ENCODE measurements around the gene PIBF1. TPM values are rescaled to one million over a fixed set of nuclear protein-coding genes. Genes with fewer than 3 reads are reported as not detected.

PIBF1 gene
- total RNA-seq, 2 experiments from 2014 or later, result 24.3 to 24.7 TPM

GRCh38 chr13:72952529-72953141 lies 170.7 kb downstream of the PIBF1 start:
- ChIA-PET CTCF (interaction anchor here (0.7 kb wide), 1 partner anchor 12 kb away, joined by 3 read pairs; no protein-coding TSS in a partner anchor), POLR2A (no interaction called here)
- intact Hi-C loops (cut with micrococcal nuclease), result no loop called here
- no peak for DNase-seq
- Mint-ChIP-seq H3K27me3 (no peaks in the 10 kb centered on the region), H3K36me3 (peaks cover 39% of the 10 kb centered on the region), H3K4me3 (no peak overlapping the region), H3K9me3 (peaks cover 3% of the 10 kb centered on the region), H3K27ac (no peak overlapping the region), H3K4me1 (ENCODE audit: low read depth) (no peaks in the 10 kb centered on the region)

- no peak for DNase-seq
- no peaks in the 10 kb centered on the region for H3K4me1 Mint-ChIP-seq (ENCODE audit: low read depth)
- no peaks in the 10 kb centered on the region for H3K27me3 Mint-ChIP-seq
- H3K27ac Mint-ChIP-seq, result no peak overlapping the region
- H3K36me3 Mint-ChIP-seq, result peaks cover 34% of the 10 kb centered on the region
- H3K4me3 Mint-ChIP-seq, result no peak overlapping the region
- ChIA-PET CTCF (no interaction called here), POLR2A (no interaction called here)
- intact Hi-C loops (cut with micrococcal nuclease), result no loop called here
- peaks cover 1% of the 10 kb centered on the region for H3K9me3 Mint-ChIP-seq
Observed at GRCh38 chr13:72953391-72953965, 171.5 kb downstream of the PIBF1 start.

- H3K36me3 Mint-ChIP-seq, result peaks cover 24% of the 10 kb centered on the region
- DNase-seq, result no peak
- CTCF ChIA-PET, result no interaction called here
- H3K4me1 Mint-ChIP-seq (ENCODE audit: low read depth), result no peaks in the 10 kb centered on the region
- intact Hi-C loops (cut with micrococcal nuclease), result no loop called here
- POLR2A ChIA-PET, result no interaction called here
- H3K27me3 Mint-ChIP-seq, result no peaks in the 10 kb centered on the region
- H3K9me3 Mint-ChIP-seq, result no peaks in the 10 kb centered on the region
- H3K4me3 Mint-ChIP-seq, result no peak overlapping the region
- no peak overlapping the region for H3K27ac Mint-ChIP-seq
Observed at GRCh38 chr13:72959643-72960042, 177.7 kb downstream of the PIBF1 start.

GRCh38 chr13:72960114-72960513 lies 178.2 kb downstream of the PIBF1 start:
- Mint-ChIP-seq H3K27me3 (no peaks in the 10 kb centered on the region), H3K36me3 (peaks cover 22% of the 10 kb centered on the region), H3K4me3 (no peak overlapping the region), H3K9me3 (no peaks in the 10 kb centered on the region), H3K4me1 (ENCODE audit: low read depth) (no peaks in the 10 kb centered on the region), H3K27ac (no peak overlapping the region)
- no peak for DNase-seq
- intact Hi-C loops (cut with micrococcal nuclease), result no loop called here
- CTCF ChIA-PET, result interaction anchor here (0.7 kb wide), 1 partner anchor 18 kb away, joined by 3 read pairs; no protein-coding TSS in a partner anchor
- POLR2A ChIA-PET, result no interaction called here

GRCh38 chr13:72960541-72960940 lies 178.6 kb downstream of the PIBF1 start:
- Mint-ChIP-seq H3K4me1 (ENCODE audit: low read depth) (no peaks in the 10 kb centered on the region), H3K36me3 (peaks cover 25% of the 10 kb centered on the region), H3K4me3 (no peak overlapping the region), H3K27me3 (no peaks in the 10 kb centered on the region), H3K9me3 (no peaks in the 10 kb centered on the region), H3K27ac (no peak overlapping the region)
- intact Hi-C loops (cut with micrococcal nuclease), result no loop called here
- ChIA-PET POLR2A (no interaction called here), CTCF (interaction anchor here (0.7 kb wide), 1 partner anchor 17 kb away, joined by 3 read pairs; no protein-coding TSS in a partner anchor)
- no peak for DNase-seq

- intact Hi-C loops (cut with micrococcal nuclease), result no loop called here
- H3K36me3 Mint-ChIP-seq, result peaks cover 7% of the 10 kb centered on the region
- ChIA-PET CTCF (no interaction called here), POLR2A (no interaction called here)
- H3K4me1 Mint-ChIP-seq (ENCODE audit: low read depth), result no peaks in the 10 kb centered on the region
- DNase-seq, result no peak
- no peaks in the 10 kb centered on the region for H3K27me3 Mint-ChIP-seq
- H3K4me3 Mint-ChIP-seq, result no peak overlapping the region
- no peak overlapping the region for H3K27ac Mint-ChIP-seq
- no peaks in the 10 kb centered on the region for H3K9me3 Mint-ChIP-seq
Observed at GRCh38 chr13:72963762-72964161, 181.8 kb downstream of the PIBF1 start.

GRCh38 chr13:72970301-72970880 lies 188.5 kb downstream of the PIBF1 start:
- ChIA-PET POLR2A (no interaction called here), CTCF (no interaction called here)
- Mint-ChIP-seq H3K4me3 (no peak overlapping the region), H3K27ac (no peak overlapping the region), H3K36me3 (peaks cover 11% of the 10 kb centered on the region), H3K9me3 (no peaks in the 10 kb centered on the region), H3K27me3 (no peaks in the 10 kb centered on the region), H3K4me1 (ENCODE audit: low read depth) (no peaks in the 10 kb centered on the region)
- DNase-seq, result no peak
- intact Hi-C loops (cut with micrococcal nuclease), result no loop called here

- no peak overlapping the region for H3K27ac Mint-ChIP-seq
- POLR2A ChIA-PET, result no interaction called here
- intact Hi-C loops (cut with micrococcal nuclease), result no loop called here
Observed at GRCh38 chr13:72970956-72971355, 189.0 kb downstream of the PIBF1 start.

GRCh38 chr13:72973234-72973633 lies 191.3 kb downstream of the PIBF1 start:
- DNase-seq, result no peak
- Mint-ChIP-seq H3K27ac (no peak overlapping the region), H3K36me3 (peaks cover 12% of the 10 kb centered on the region), H3K27me3 (no peaks in the 10 kb centered on the region), H3K4me3 (no peak overlapping the region), H3K4me1 (ENCODE audit: low read depth) (peaks cover 4% of the 10 kb centered on the region), H3K9me3 (no peaks in the 10 kb centered on the region)
- ChIA-PET POLR2A (no interaction called here), CTCF (no interaction called here)
- intact Hi-C loops (cut with micrococcal nuclease), result no loop called here

More at GRCh38 chr13:72970956-72971355, 189.0 kb downstream of the PIBF1 start:
- no peak for DNase-seq
- Mint-ChIP-seq H3K4me1 (ENCODE audit: low read depth) (no peaks in the 10 kb centered on the region), H3K36me3 (peaks cover 11% of the 10 kb centered on the region), H3K27me3 (no peaks in the 10 kb centered on the region), H3K4me3 (no peak overlapping the region), H3K9me3 (no peaks in the 10 kb centered on the region)
- CTCF ChIA-PET, result no interaction called here

GRCh38 chr13:72983085-72983768 lies 201.3 kb downstream of the PIBF1 start:
- CTCF ChIA-PET, result no interaction called here
- no peaks in the 10 kb centered on the region for H3K9me3 Mint-ChIP-seq
- intact Hi-C loops (cut with micrococcal nuclease), result no loop called here
- no peak for DNase-seq
- no peak overlapping the region for H3K27ac Mint-ChIP-seq
- H3K36me3 Mint-ChIP-seq, result peaks cover 7% of the 10 kb centered on the region
- POLR2A ChIA-PET, result no interaction called here
- H3K4me1 Mint-ChIP-seq (ENCODE audit: low read depth), result no peaks in the 10 kb centered on the region
- H3K4me3 Mint-ChIP-seq, result no peak overlapping the region
- H3K27me3 Mint-ChIP-seq, result no peaks in the 10 kb centered on the region

GRCh38 chr13:72985610-72986009 lies 203.7 kb downstream of the PIBF1 start:
- Mint-ChIP-seq H3K9me3 (no peaks in the 10 kb centered on the region), H3K4me3 (no peak overlapping the region), H3K4me1 (ENCODE audit: low read depth) (no peaks in the 10 kb centered on the region), H3K27me3 (no peaks in the 10 kb centered on the region), H3K36me3 (peaks cover 4% of the 10 kb centered on the region), H3K27ac (no peak overlapping the region)
- ChIA-PET POLR2A (no interaction called here), CTCF (no interaction called here)
- intact Hi-C loops (cut with micrococcal nuclease), result no loop called here
- no peak for DNase-seq

GRCh38 chr13:72986197-72986596 lies 204.3 kb downstream of the PIBF1 start:
- peaks cover 5% of the 10 kb centered on the region for H3K36me3 Mint-ChIP-seq
- no peak overlapping the region for H3K27ac Mint-ChIP-seq
- no peaks in the 10 kb centered on the region for H3K27me3 Mint-ChIP-seq
- H3K4me1 Mint-ChIP-seq (ENCODE audit: low read depth), result no peaks in the 10 kb centered on the region
- CTCF ChIA-PET, result no interaction called here
- no peak overlapping the region for H3K4me3 Mint-ChIP-seq
- no peaks in the 10 kb centered on the region for H3K9me3 Mint-ChIP-seq
- POLR2A ChIA-PET, result no interaction called here
- no peak for DNase-seq
- intact Hi-C loops (cut with micrococcal nuclease), result no loop called here

All from activated CD4-positive, alpha-beta memory T cell treated with anti-CD3 and anti-CD28 coated beads for 36 hours (primary cell).